ENCODE measurements around the gene FAM221A.

The FAM221A gene

GRCh38 chr7:23654508-23654907 is 25.5 kb upstream of the FAM221A start:
- no peaks in the 10 kb centered on the region for H3K4me1 ChIP-seq (ENCODE audit: low read length)
- no peaks in the 10 kb centered on the region for H4K20me1 ChIP-seq (ENCODE audit: insufficient read depth, low read length)
- H3K79me2 ChIP-seq (ENCODE audit: low read length) = no peaks in the 10 kb centered on the region
- no peak overlapping the region for H3K4me2 ChIP-seq (ENCODE audit: low read length)
- peaks cover 4% of the 10 kb centered on the region for H3K36me3 ChIP-seq (replicated peaks; ENCODE audit: low read depth, low read length)
- H3K4me3 ChIP-seq (ENCODE audit: low read length) = no peak overlapping the region
- H3K27me3 ChIP-seq (ENCODE audit: low read depth, low read length) = no peaks in the 10 kb centered on the region
- H3K9me3 ChIP-seq (ENCODE audit: insufficient read depth, low read length) = peaks cover 13% of the 10 kb centered on the region; the same call in 1 of the 2 replicates
- H3K27ac ChIP-seq (ENCODE audit: low read length) = no peak overlapping the region
- TF ChIP-seq EZH2phosphoT487 (IDR thresholded peaks at IDR 0.05; ENCODE audit: low read depth) = no peak
- no peak for TF ChIP-seq CTCF (IDR thresholded peaks at IDR 0.05; ENCODE audit: low read depth, low read length)
- no peak overlapping the region for H2AFZ ChIP-seq (ENCODE audit: low read depth, low read length)
- no peak overlapping the region for H3K9ac ChIP-seq (ENCODE audit: low read length)

GRCh38 chr7:23655433-23655832 is 24.6 kb upstream of the FAM221A start:
- H3K79me2 ChIP-seq (ENCODE audit: low read length) = no peaks in the 10 kb centered on the region
- H3K4me2 ChIP-seq (ENCODE audit: low read length) = no peak overlapping the region
- H3K27ac ChIP-seq (ENCODE audit: low read length) = no peak overlapping the region
- no peak overlapping the region for H3K4me3 ChIP-seq (ENCODE audit: low read length)
- no peaks in the 10 kb centered on the region for H3K4me1 ChIP-seq (ENCODE audit: low read length)
- H2AFZ ChIP-seq (ENCODE audit: low read depth, low read length) = no peak overlapping the region
- TF ChIP-seq CTCF (IDR thresholded peaks at IDR 0.05; ENCODE audit: low read depth, low read length) (no peak), EZH2phosphoT487 (IDR thresholded peaks at IDR 0.05; ENCODE audit: low read depth) (no peak)
- no peak overlapping the region for H3K9ac ChIP-seq (ENCODE audit: low read length)
- no peaks in the 10 kb centered on the region for H3K27me3 ChIP-seq (ENCODE audit: low read depth, low read length)
- H3K36me3 ChIP-seq (replicated peaks; ENCODE audit: low read depth, low read length) = peaks cover 4% of the 10 kb centered on the region
- peaks cover 13% of the 10 kb centered on the region; the same call in 1 of the 2 replicates for H3K9me3 ChIP-seq (ENCODE audit: insufficient read depth, low read length)
- H4K20me1 ChIP-seq (ENCODE audit: insufficient read depth, low read length) = no peaks in the 10 kb centered on the region

- Histone ChIP-seq H3K9ac (ENCODE audit: low read length) (no peak overlapping the region), H4K20me1 (ENCODE audit: insufficient read depth, low read length) (no peaks in the 10 kb centered on the region), H3K9me3 (ENCODE audit: insufficient read depth, low read length) (peaks cover 3% of the 10 kb centered on the region; the same call in 1 of the 2 replicates), H3K4me2 (ENCODE audit: low read length) (no peak overlapping the region), H3K4me1 (ENCODE audit: low read length) (no peaks in the 10 kb centered on the region), H3K27ac (ENCODE audit: low read length) (no peak overlapping the region), H3K4me3 (ENCODE audit: low read length) (no peak overlapping the region), H2AFZ (ENCODE audit: low read depth, low read length) (no peak overlapping the region), H3K36me3 (replicated peaks; ENCODE audit: low read depth, low read length) (peaks cover 4% of the 10 kb centered on the region), H3K27me3 (ENCODE audit: low read depth, low read length) (no peaks in the 10 kb centered on the region), H3K79me2 (ENCODE audit: low read length) (no peaks in the 10 kb centered on the region)
- TF ChIP-seq CTCF (IDR thresholded peaks at IDR 0.05; ENCODE audit: low read depth, low read length) (no peak), EZH2phosphoT487 (IDR thresholded peaks at IDR 0.05; ENCODE audit: low read depth) (no peak)
These were observed 21.1 kb upstream of the FAM221A start for GRCh38 chr7:23658831-23659427.

- H2AFZ ChIP-seq (ENCODE audit: low read depth, low read length) = no peak overlapping the region
- H4K20me1 ChIP-seq (ENCODE audit: insufficient read depth, low read length) = no peaks in the 10 kb centered on the region
- no peak overlapping the region for H3K27ac ChIP-seq (ENCODE audit: low read length)
- TF ChIP-seq CTCF (IDR thresholded peaks at IDR 0.05; ENCODE audit: low read depth, low read length) (no peak), EZH2phosphoT487 (IDR thresholded peaks at IDR 0.05; ENCODE audit: low read depth) (no peak)
- no peaks in the 10 kb centered on the region for H3K79me2 ChIP-seq (ENCODE audit: low read length)
- no peak overlapping the region for H3K4me2 ChIP-seq (ENCODE audit: low read length)
- H3K27me3 ChIP-seq (ENCODE audit: low read depth, low read length) = no peaks in the 10 kb centered on the region
- no peaks in the 10 kb centered on the region for H3K36me3 ChIP-seq (replicated peaks; ENCODE audit: low read depth, low read length)
- no peak overlapping the region for H3K4me3 ChIP-seq (ENCODE audit: low read length)
- H3K9ac ChIP-seq (ENCODE audit: low read length) = no peak overlapping the region
- H3K9me3 ChIP-seq (ENCODE audit: insufficient read depth, low read length) = no peaks in the 10 kb centered on the region
- no peaks in the 10 kb centered on the region for H3K4me1 ChIP-seq (ENCODE audit: low read length)
These were observed 18.6 kb upstream of the FAM221A start for GRCh38 chr7:23661385-23661784.

Measured in OCI-LY3 (cell line).